Melanocyte of skin (primary cell): ENCODE data around the gene NSMCE3. TPM values are rescaled to one million over a fixed set of nuclear protein-coding genes. Genes with fewer than 3 reads are reported as not detected.

ENCODE experiments used
- small RNA-seq, 2 donors: library from RNA; depleted of rRNA; stranded (forward); fragments of <200 nt; gene quantifications; one replicate each; pipeline ENCODE3, GENCODE V24; 2012
- total RNA-seq, 2 donors: library from RNA; depleted of rRNA; stranded (reverse); fragments of >200 nt; gene quantifications; 2 replicates each; pipeline ENCODE4 v1.2.3, GENCODE V29; 2012

The NSMCE3 gene
- total RNA-seq = 10 to 100 TPM in 1 of 2 donors, 1 to 10 TPM in 1; 10.0 to 11.7 TPM

GRCh38 chr15:29269485-29270168 lies at the start of gene NSMCE3:
Gene NSMCE3 (minus strand): TSS chr15:29269822. CDS start chr15:29269705, 117 bp downstream.

Small RNA genes within 50 kb of the gene (small RNA-seq; reads per million reads assigned to genes)
- gene RF00201 = 0 reads per million in 2 donors
